Adrenal gland (tissue), 12 donors: ENCODE measurements around the gene S100A1. TPM values are rescaled to one million over a fixed set of nuclear protein-coding genes. Genes with fewer than 3 reads are reported as not detected.

ENCODE experiments used
- DNase-seq, 7 donors: peaks; one replicate each; pipeline ENCODE4 v3.0.0-alpha.2; 2019 to 2020
- H3K27ac ChIP-seq, 5 donors: fragments of 200-600 bp; sonication (generic) in 4 of 5; 1 replicate in 3 of 5; 2 replicates in 2 of 5; pipeline versions ENCODE4 v1.5.1 to v1.8.0; 2016 to 2020; ENCODE audit warnings: mild to moderate bottlenecking in 1 of 5
- H3K27me3 ChIP-seq: fragments of 200-600 bp; 2 replicates; pipeline ENCODE4 v1.8.0; 2021
- H3K36me3 ChIP-seq, 2 donors: fragments of 200-600 bp; replicated peaks in 1 of 2; 1 replicate in 1 of 2; 2 replicates in 1 of 2; pipeline versions ENCODE4 v1.5.1 to v1.8.0; 2018 to 2022
- H3K4me1 ChIP-seq, 2 donors: fragments of 200-600 bp; replicated peaks in 1 of 2; 1 replicate in 1 of 2; 2 replicates in 1 of 2; pipeline versions ENCODE4 v1.5.1 to v1.8.0; 2018 to 2021
- H3K4me3 ChIP-seq, 4 donors: fragments of 200-600 bp; sonication (generic) in 3 of 4; one replicate each; pipeline ENCODE4 v1.5.1; 2016 to 2018
- H3K9me3 ChIP-seq, 3 donors: fragments of 200-600 bp; sonication (generic) in 1 of 3; replicated peaks in 1 of 3; 1 replicate in 2 of 3; 2 replicates in 1 of 3; pipeline versions ENCODE4 v1.5.1 to v1.8.0; 2016 to 2021
- CTCF ChIP-seq, 6 experiments: fragments of 450-650 bp in 4 of 6; fragments of 200-600 bp in 2 of 6; sonication (generic) in 1 of 6; IDR thresholded peaks; 1 replicate in 5 of 6; 2 replicates in 1 of 6; pipeline versions ENCODE4 v1.5.1 to v1.8.0; 2016 to 2021; ENCODE audit warnings: antibody characterized with exemption in 6 of 6, mild to moderate bottlenecking in 2 of 6, moderate library complexity in 1 of 6
- POLR2A ChIP-seq, 2 donors: fragments of 450-650 bp; IDR thresholded peaks; one replicate each; pipeline ENCODE4 v1.6.1; 2017; ENCODE audit warnings: antibody characterized with exemption in 2 of 2, mild to moderate bottlenecking in 2 of 2, moderate library complexity in 1 of 2
- WGBS, 4 donors: extraction: QIAGEN DNeasy Blood & Tissue Kit in 2 of 4; methylation state at CpG; one replicate each; pipeline versions ENCODE4 v1.1.5 to v1.1.7; 2013 to 2017; 5-methylcytosine and 5-hydroxymethylcytosine counted together
- intact Hi-C, 2 donors: fragments of 100-400 bp; cut with DNase I; formaldehyde crosslinking; loops; one replicate each; pipeline versions ENCODE4 v1.14.1 to v1.15.0; 2022 to 2023
- polyA plus RNA-seq, 3 donors: library from polyadenylated mRNA; stranded (reverse); fragments of 200-250 nt in 2 of 3; fragments of 350-450 nt in 1 of 3; fragmentation: Illumina TruSeq in 1 of 3; extraction: RNeasy Lipid Tissue Mini Kit (QIAGEN cat#74804) in 1 of 3; gene quantifications; one replicate each; pipeline ENCODE4 v1.2.3, GENCODE V29; 2013 to 2014
- total RNA-seq, 9 donors: library from RNA; depleted of rRNA in 4 of 9; stranded (reverse); fragments of >200 nt in 4 of 9; fragments of 120-200 nt in 1 of 9; fragmentation: NEBNext Ultra II Directional in 1 of 9; extraction: Animal tissue kit (Norgen Biotek cat#: 25700) in 1 of 9; gene quantifications; one replicate each; pipeline versions ENCODE4 v1.1.0 to v1.2.4, GENCODE V29; 2013 to 2023
- donor health status: healthy with polysubstance abuse.
- donor health status: Bipolar disorder and iron deficiency.
- donor health status: DM: yes; HTN: yes; CAD: no.
- donor health status: DM: no; HTN: no; CAD: no.
- donor health status: DM: no; HTN: no; CAD: no.
- donor health status: DM: yes; HTN: yes; CAD: no.

Gene S100A1
- total and polyA plus RNA-seq, 12 donors, result 0.55 to 12.3 (median 2.0) TPM; not detected in 4

- Histone ChIP-seq H3K4me3 (no peak overlapping the region), H3K4me1 (peaks cover 0 to 27% of the 10 kb centered on the region in 2 donors), H3K36me3 (no peaks in the 10 kb centered on the region), H3K27me3 (no peaks in the 10 kb centered on the region), H3K27ac (peak overlapping the region in 3 of 5 donors; percentile 37 to 85 (median 78)), H3K9me3 (no peaks in the 10 kb centered on the region)
- intact Hi-C loops, result no loop called here
- no peak for DNase-seq
- WGBS, 4 donors, result 81 to 91% (median 85%) methylated on average over 4 to 5 of the region's 5 CpGs
- TF ChIP-seq CTCF (IDR thresholded peaks at IDR 0.05) (no peak), POLR2A (IDR thresholded peaks at IDR 0.05) (no peak)
These were observed 14.8 kb upstream of the S100A1 start for GRCh38 chr1:153613406-153613805.

GRCh38 chr1:153614189-153614900 is 13.9 kb upstream of the S100A1 start:
- peaks cover 0 to 3% of the 10 kb centered on the region in 2 donors for H3K36me3 ChIP-seq
- no peaks in the 10 kb centered on the region for H3K27me3 ChIP-seq
- peaks cover 0 to 22% of the 10 kb centered on the region in 2 donors for H3K4me1 ChIP-seq
- TF ChIP-seq POLR2A (IDR thresholded peaks at IDR 0.05) (no peak), CTCF (IDR thresholded peaks at IDR 0.05) (no peak)
- no peaks in the 10 kb centered on the region for H3K9me3 ChIP-seq
- DNase-seq, result no peak
- 85 to 96% (median 89%) methylated on average over 2 of the region's 2 CpGs for WGBS, 4 donors
- intact Hi-C loops, result no loop called here
- no peak overlapping the region for H3K4me3 ChIP-seq
- no peak overlapping the region for H3K27ac ChIP-seq

GRCh38 chr1:153614906-153615305 is 13.3 kb upstream of the S100A1 start:
- Histone ChIP-seq H3K4me3 (no peak overlapping the region), H3K9me3 (no peaks in the 10 kb centered on the region), H3K27me3 (no peaks in the 10 kb centered on the region), H3K36me3 (peaks cover 0 to 4% of the 10 kb centered on the region in 2 donors), H3K27ac (no peak overlapping the region), H3K4me1 (peaks cover 0 to 16% of the 10 kb centered on the region in 2 donors)
- WGBS, 4 donors, result 94 to 100% (median 96%) methylated on average over 1 to 7 of the region's 7 CpGs
- intact Hi-C loops, result loop anchor here in 1 of 2 donors (5.0 kb wide), 1 partner anchor 43 kb away; no protein-coding TSS in a partner anchor
- DNase-seq, result no peak
- TF ChIP-seq POLR2A (IDR thresholded peaks at IDR 0.05) (no peak), CTCF (IDR thresholded peaks at IDR 0.05) (no peak)

- Histone ChIP-seq H3K9me3 (no peaks in the 10 kb centered on the region), H3K36me3 (peaks cover 0 to 4% of the 10 kb centered on the region in 2 donors), H3K4me1 (peaks cover 0 to 11% of the 10 kb centered on the region in 2 donors), H3K27me3 (no peaks in the 10 kb centered on the region), H3K4me3 (no peak overlapping the region), H3K27ac (no peak overlapping the region)
- intact Hi-C loops, result loop anchor here in 1 of 2 donors (5.0 kb wide), 1 partner anchor 43 kb away; no protein-coding TSS in a partner anchor
- 86 to 100% (median 93%) methylated on average over 1 to 2 of the region's 2 CpGs; no CpG with 5 or more reads in 1 of the 4 donors for WGBS, 4 donors
- TF ChIP-seq POLR2A (IDR thresholded peaks at IDR 0.05), result no peak
- TF ChIP-seq CTCF (IDR thresholded peaks at IDR 0.05), result no peak
- no peak for DNase-seq
These were observed 12.8 kb upstream of the S100A1 start for GRCh38 chr1:153615406-153615805.
